NCI-H146 treated with DMSO at 0.1 percent for 48 hours (cell line): ENCODE data around the gene GPX1.
"Not testable (repeated sequence)": the region's sequence is repeated elsewhere in the genome, so short reads cannot be mapped to it uniquely, and the experiment has no call there.

Experiments
- DNase-seq: peaks from one replicate; lab custom pipeline; 2025; ENCODE audit not compliant: unreplicated experiment; lab: John Stamatoyannopoulos, UW

The GPX1 gene

DNA sequence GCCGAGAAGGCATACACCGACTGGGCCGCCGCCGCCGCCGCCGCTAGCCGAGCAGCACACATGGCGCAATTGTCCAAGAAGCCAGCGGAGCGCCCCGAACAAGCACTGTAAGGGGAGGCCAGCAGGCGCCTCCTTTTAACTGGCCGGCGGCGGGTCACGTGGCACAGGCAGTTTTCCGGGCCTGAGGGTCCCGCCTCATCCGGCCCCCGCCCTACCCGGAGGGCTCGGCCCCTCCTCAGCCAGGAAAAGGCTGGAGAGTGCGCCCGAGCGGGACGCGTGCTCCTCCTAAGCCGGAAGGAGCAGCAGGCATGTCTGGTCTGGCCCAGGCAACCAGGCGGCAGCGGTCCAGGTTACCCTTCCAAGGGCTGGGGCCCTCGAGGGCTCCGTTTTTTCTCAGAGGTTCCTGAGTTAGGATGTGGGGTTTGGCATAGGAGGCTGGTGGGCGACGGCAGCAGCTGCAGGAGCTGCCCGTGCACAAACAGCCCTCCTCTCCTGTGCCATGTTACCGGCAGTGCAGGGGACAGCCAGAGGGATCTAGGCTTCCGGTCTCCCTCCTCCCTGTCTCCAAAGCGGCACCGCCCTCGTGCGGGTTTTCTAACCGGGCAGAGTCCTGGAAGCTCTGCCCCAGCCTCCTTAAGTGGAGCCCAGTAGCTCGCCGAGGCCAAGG lies at the start of gene GPX1:
Gene GPX1, minus strand, starts transcription at position 137 of the 667 bp plus-strand sequence. Its CDS starts 75 bp downstream, at position 62.
- DNase-seq, result peak; percentile 82

- no peak for DNase-seq
Measured at GRCh38 chr3:49406571-49407565, 48.7 kb upstream of the GPX1 start.

DNA sequence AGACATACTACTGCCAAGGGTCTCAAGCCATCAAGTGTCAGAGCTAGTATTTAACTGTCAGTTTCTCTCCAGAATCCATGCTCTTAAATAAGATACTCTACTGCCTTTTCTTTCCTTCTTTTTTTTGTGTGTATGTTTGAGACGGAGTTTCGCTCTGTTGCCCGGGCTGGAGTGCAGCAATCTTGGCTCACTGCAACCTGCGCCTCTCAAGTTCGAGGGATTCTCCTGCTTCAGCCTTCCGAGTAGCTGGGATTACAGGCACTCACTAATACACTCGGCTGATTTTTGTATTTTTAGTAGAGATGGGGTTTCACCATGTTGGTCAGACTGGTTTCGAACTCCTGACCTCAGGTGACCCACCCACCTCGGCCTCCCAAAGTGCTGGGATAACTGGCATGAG lies 47.4 kb upstream of the GPX1 start:
- DNase-seq, result not testable (repeated sequence)

DNA sequence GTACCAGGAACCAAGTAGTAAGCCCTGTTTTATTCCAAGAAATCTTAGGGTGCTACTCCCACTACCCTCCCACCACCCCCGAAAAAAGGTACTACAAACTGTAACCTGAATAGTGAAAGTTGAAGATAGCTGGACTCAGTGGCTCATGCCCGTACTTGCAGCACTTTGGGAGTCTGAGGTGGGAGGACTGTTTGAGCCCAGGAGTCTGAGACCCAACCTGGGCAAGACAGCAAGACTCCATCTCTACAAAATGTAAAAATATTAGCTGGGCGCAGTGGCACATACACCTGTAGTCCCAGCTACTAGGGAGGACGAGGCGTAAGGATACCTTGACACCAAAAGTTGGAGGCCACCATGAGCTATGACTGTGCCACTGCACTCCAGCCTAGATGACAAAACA lies 45.7 kb upstream of the GPX1 start:
- no peak for DNase-seq

DNA sequence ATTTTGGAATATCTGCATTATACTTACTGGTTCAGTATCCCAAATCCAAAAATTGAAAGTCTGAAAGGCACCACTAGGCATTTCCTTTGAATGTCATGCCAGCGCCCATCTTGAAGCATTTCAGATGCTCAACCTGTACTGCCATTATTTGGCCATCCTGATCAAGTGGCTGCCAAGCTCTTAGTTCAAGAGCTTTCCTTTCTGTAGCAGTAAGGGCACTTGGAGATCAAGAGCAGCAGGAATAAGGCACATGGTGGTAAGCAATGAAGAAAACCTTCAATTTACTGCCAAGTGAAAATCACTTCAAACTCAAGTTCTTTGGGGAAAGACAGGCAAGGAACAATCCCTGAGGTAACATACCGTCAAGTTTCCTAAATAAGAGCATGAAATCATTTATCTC lies 43.6 kb upstream of the GPX1 start:
- DNase-seq, result no peak

DNA sequence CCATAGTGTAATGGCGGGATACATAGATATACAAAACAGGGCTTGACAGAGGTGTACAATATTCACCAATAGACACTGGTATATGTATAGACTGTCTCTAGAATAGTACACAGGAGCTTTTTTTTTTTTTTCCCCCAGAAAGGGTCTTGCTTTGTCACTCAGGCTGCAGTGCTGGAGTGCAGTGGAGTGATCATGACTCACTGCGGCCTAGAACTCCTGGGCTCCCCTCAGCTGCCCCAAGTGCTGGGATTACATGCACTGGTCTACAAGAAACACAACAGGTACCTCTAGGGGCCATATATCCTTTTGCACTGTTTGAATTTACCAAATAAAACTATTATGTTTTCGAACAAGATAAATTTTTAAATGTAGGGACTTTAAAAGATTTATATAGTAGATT lies 41.3 kb upstream of the GPX1 start:
- DNase-seq, result no peak

GRCh38 chr3:49397470-49397869 lies 39.3 kb upstream of the GPX1 start:
- DNase-seq, result no peak

GRCh38 chr3:49391310-49391709 lies 33.2 kb upstream of the GPX1 start:
- DNase-seq, result not testable (repeated sequence)

GRCh38 chr3:49389297-49389696 lies 31.1 kb upstream of the GPX1 start:
- DNase-seq, result no peak

GRCh38 chr3:49388289-49388820 lies 30.2 kb upstream of the GPX1 start:
- DNase-seq, result no peak

- no peak for DNase-seq
Measured at GRCh38 chr3:49387721-49388120, 29.6 kb upstream of the GPX1 start.

- DNase-seq, result no peak
Measured at GRCh38 chr3:49386056-49386756, 28.1 kb upstream of the GPX1 start.

DNA sequence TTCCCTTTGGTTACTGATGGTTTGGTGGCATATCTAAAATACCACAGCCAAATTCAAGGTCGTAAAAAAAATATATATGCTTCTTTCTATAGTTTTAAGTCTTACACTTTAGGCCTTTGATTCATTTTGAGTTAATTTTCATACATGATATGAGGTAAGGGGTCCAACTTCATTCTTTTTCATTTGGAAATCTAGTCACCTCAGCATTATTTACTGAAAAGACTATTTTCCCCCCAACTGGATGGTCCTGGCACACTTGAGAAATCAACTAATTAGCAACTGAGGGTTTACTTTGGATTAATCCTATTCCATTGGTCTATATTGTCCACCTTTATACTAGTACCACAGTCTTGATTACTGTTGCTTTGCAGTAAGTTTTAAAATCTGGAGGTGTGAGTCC lies 27.5 kb upstream of the GPX1 start:
- DNase-seq, result no peak

DNA sequence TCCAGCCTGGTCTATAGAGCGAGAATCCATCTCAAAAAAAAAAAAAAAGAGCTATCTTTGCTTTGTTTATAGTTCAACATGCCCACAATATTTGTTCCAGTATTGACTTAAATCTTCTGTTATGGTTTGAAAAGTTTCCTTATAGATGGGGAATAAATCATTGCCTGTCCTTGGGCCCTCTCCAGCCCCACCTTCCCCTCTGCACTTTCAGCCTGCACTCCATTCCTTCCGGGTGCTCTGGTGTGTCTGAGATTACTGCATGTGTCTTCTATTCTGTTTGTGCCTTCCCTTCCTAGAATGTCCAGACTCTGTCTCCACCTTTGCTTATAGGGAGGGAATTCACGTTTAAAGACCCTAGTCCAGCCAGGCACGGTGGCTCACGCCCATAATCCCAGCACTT lies 25.2 kb upstream of the GPX1 start:
- DNase-seq, result no peak

DNA sequence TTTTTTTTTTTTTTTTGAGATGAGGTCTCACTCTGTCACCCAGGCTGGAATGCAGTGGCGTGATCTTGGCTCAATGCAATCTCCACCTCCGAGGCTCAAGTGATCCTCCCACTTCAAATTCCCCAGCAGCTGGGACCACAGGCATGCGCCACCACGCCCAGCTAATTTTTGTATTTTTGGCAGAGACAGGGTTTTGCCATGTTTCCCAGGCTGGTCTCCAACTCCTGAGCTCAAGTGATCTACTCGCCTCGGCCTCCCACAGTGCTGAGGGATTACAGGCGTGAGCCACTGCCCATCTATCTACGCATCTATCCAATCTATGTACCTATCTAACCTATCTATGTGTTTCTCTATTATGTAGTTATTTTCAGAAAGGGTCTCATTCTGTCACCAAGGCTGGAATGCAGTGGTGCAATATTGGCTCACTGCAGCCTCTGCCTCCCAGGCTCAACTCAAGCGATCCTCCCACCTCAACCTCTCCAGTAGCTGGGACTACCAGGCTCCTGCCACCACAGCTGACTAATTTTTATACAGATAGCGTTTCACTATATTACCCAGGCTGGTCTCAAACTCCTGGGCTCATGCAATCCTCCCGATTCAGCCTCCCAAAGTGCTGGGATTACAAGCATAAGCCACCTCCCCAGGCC lies 20.2 kb upstream of the GPX1 start:
- DNase-seq, result no peak

- DNase-seq, result no peak
Measured at GRCh38 chr3:49377483-49377882, 19.3 kb upstream of the GPX1 start.

DNA sequence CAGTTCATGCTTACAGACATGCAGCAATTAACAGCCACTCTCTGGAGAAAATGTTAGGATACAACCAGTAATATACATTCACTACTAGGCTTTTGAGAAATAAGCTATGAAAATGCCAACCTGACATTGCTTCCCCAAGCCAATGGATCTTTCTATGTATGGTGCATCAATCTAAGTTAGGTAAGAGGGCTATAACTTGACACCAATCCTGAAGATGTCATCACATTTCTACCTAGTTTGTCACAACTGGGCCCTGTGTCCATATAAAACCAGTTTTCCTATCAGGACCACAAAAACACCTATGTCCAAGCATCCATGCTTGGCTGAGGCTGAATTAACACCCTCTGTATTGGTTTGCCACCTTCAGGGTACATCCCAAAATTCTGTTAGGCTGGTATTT lies 13.8 kb upstream of the GPX1 start:
- DNase-seq, result no peak

- DNase-seq, result no peak
Measured at GRCh38 chr3:49370585-49371290, 12.6 kb upstream of the GPX1 start.

- no peak for DNase-seq
Measured at GRCh38 chr3:49362561-49362960, 4.4 kb upstream of the GPX1 start.

DNA sequence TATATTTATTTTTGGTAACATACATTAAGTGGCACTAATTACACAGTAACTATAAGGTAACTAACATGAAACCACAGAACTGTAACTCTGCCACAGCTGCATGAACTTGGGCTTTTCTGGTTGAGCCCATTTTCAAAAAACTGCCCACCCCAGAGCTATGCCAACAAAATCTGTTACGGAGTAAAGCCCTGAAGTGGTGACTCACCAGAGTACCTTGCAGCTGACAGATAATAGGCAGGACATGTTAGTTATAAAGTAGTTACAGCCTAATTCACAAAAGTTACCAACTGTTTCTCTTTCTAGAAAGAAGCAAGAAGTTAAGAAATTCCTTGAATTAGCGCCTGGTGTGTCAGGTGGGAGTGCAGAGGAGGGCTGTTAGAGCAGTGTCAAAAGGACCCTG lies 1.5 kb upstream of the GPX1 start:
- DNase-seq, result no peak
